HS-27A (cell line): ENCODE results near the gene VSIG10L2.
"Not testable (repeated sequence)": the region's sequence is repeated elsewhere in the genome, so short reads cannot be mapped to it uniquely, and the experiment has no call there.

Source experiments
- DNase-seq: peaks from one replicate; pipeline ENCODE4 v3.0.0-alpha.2; 2012; ENCODE audit warnings: low read depth, missing footprints

Gene VSIG10L2

DNA sequence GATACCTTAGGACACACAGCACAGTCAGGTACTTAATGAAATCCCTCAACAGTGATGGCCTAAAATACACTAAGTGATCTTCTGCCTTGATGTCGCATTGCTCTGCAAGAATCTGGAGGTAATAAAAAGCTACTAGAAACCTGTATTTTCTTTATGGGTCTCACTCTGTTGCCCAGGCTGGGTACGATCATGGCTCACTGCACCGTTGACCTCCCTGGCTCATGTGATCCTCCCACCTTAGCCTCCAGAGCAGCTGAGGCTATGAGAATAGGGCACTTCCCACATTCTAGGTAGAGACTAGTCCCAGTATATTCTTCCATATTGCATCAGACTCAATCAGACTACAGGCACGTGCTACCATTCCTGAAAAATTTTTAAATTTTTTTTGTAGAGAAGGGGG is 21.7 kb downstream of the VSIG10L2 start:
- DNase-seq, result no peak

DNA sequence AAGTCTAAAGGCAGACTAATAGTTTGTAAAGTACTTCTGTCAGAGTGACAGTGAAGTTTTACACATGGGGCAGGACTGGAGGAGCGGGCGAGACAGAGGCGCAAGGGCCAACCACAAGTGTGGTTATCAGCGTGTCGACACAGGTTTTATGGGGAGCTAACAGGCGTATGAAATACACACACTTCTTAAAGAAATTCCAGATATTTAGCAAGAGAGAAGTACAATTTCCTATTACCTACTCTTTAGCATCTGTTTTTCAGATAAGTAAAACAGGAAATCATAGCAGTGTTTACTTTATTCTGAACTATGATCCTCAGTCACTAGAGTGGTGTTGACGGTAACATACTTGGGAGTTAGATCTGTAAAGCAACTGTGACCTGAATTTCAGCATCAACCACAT is 22.5 kb downstream of the VSIG10L2 start:
- DNase-seq, result no peak

DNA sequence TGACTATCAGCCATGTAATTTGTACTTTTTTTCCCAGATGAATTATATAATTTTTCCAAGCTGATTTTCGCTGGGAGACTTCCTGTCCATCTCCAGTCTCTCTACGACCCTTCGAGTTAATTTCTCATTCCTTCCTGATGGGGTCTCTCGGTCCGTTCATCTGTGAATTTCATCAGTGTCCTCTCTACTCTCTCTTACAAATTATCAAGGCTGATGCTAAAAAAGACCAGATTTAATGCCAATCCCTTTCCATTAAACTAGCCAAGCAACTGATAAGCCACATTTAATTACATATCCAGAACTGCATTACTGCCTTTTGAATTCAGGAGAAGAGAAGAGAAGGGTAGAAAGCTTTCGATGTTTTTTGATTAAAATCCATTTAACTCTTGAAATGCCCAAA is 25.8 kb downstream of the VSIG10L2 start:
- no peak for DNase-seq

GRCh38 chr11:125974284-125974683 is 28.4 kb downstream of the VSIG10L2 start:
- no peak for DNase-seq

DNA sequence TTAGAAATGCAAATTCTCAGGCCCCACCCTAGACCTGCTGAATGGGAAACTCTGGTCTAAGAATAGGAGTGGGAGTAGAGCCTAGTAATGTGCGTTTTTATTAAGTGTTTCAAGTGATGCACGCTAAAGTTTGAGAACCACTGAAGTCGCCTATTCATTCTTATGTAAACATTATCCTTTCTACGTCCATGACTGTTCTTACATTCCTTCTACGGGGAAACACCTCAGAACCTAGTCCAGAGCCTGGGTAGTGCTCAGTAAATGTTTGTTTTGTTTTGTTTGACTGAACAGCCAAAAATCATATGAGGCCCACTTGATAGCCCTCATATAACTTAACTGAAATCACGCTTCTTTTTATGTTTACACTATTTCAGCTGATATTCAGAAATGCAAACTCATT is 29.8 kb downstream of the VSIG10L2 start:
- DNase-seq, result no peak

GRCh38 chr11:125976156-125976555 is 30.3 kb downstream of the VSIG10L2 start:
- DNase-seq, result no peak

- no peak for DNase-seq
Measured at GRCh38 chr11:125977333-125977732, 31.5 kb downstream of the VSIG10L2 start.

DNA sequence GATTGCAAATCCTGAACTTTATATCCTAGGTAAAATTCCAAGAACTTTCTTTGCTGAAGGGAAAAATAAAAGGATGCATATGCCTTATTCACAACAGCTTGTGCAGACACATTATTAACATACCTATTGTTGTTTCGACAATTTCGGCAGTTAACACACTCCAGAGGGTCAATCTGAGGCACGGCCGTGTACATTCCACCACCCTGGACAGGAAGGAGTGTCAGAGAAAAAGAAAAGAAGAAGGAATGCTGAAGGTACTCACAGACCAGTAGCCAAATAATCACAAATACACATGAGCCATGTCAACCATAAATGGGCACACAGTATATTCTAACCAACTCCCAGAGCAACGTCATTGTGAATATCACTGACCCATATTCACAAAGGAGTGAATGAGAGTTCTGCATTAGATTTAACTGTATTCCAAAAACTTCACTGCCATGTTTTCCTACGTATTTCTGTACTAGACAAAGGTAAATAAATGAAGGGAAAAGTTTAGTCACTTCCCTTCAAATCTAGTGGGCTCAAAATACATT is 32.4 kb downstream of the VSIG10L2 start:
- no peak for DNase-seq

DNA sequence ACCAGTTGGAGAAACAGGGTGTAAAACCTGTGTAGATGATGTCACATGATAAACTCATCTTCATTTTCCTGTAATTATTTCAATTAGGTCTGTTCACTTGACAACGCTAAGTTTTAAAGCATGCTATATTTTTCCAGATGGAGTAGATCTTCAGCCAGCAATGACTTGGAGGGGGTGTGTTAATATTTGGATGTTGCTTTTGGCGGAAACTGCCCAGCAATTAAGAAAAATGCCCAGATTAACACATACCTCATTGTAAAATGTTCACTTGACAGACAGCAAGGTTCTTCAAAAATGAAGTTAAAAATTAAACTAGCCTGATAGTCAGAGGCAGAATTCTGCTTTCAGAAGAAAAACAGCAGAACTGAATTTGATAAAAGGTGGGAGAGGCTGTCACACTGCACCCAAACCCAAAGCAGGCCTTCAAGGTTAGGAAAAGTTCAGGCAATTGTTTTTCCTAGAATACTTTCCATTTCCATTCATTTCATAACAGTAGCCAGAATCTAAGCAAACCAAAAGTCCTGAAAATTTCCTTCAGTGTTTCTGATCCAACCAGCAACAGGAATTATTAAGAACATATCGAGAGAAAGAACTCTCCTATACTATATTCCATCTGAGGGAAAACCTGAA is 33.0 kb downstream of the VSIG10L2 start:
- DNase-seq, result no peak

- DNase-seq, result no peak
Measured at GRCh38 chr11:125979511-125979910, 33.7 kb downstream of the VSIG10L2 start.

- DNase-seq, result no peak
Measured at GRCh38 chr11:125980436-125980835, 34.6 kb downstream of the VSIG10L2 start.

- no peak for DNase-seq
Measured at GRCh38 chr11:125982348-125982730, 36.5 kb downstream of the VSIG10L2 start.

DNA sequence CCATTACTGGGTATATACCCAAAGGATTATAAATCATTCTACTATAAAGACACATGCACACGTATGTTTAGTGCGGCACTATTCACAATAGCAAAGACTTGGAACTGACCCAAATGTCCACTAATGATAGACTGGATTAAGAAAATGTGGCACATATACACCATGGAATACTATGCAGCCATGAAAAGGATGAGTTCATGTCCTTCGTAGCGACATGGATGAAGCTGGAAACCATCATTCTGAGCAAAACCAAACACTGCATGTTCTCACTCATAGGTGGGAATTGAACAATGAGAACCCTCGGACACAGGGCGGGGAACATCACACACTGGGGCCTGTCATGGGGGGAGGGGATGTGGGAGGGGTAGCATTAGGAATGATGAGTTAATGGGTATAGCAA is 40.1 kb downstream of the VSIG10L2 start:
- DNase-seq, result not testable (repeated sequence)

GRCh38 chr11:125987066-125987641 is 41.3 kb downstream of the VSIG10L2 start:
- DNase-seq, result no peak

GRCh38 chr11:125990244-125990643 is 44.4 kb downstream of the VSIG10L2 start:
- DNase-seq, result no peak

DNA sequence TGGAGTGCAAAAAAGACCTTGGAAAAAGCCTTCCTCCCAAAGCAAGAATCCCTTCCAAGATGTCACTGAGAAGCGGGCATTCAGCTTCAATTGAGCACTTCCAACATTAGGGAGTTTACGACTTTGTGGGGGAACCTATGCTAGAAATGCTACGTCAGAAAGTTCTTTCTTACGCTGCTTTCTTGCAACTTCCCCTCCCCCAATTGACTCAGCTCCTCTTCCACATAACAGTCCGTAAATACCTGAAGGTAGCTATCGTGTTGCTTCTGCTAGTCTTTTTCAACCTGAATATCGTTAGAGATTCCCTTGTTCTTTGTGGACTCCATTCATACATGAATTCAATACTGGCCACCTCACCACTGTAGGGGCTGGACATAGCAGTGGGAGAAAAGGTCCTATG is 47.0 kb downstream of the VSIG10L2 start:
- no peak for DNase-seq

- DNase-seq, result no peak
Measured at GRCh38 chr11:125994509-125994908, 48.7 kb downstream of the VSIG10L2 start.

- DNase-seq, result no peak
Measured at GRCh38 chr11:125995313-125995712, 49.5 kb downstream of the VSIG10L2 start.

GRCh38 chr11:125998267-125998666 is 52.4 kb downstream of the VSIG10L2 start:
- DNase-seq, result no peak

GRCh38 chr11:125999234-125999880 is 53.5 kb downstream of the VSIG10L2 start:
- DNase-seq, result no peak

DNA sequence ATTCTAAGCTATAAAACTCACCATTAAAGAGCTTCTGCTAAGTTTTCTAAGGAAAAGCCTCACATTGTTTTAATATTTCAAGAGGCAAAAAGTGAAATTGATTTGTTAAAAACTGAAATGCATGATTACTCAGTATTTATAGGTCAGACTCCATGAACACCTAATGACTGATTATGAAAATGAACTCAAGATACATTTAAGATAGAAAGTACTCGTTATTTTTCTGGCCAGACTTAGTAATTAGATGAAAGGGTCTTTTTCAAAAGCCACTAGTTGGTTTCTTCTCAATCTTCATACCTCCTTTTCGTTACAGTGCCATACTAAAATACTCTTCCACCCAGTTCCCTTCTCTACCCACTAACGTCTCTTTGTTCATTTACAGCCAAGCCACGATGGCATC is 56.3 kb downstream of the VSIG10L2 start:
- no peak for DNase-seq
